ENCODE results near the gene CFAP210.

Gene CFAP210

DNA sequence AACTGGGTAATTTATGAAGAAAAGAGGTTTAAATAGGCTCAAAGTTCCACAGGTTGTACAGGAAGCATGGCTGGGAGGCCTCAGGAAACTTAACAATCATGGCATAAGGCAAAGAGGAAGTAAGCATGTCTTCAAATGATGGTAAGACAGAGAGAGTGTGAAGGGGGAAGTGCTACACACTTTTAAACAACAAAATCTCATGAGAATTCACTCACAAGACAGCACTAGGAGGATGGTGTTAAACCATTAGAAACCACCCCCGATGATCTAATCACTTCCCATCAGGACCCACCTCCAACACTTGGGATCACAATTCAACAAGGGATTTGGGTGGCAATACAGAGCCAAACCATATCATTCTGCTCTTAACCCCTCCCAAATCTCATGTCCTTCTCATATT lies 34.9 kb downstream of the CFAP210 start:
- ChIA-PET CTCF (no interaction called here), POLR2A (no interaction called here)
- TF ChIP-seq, protein P1, sequence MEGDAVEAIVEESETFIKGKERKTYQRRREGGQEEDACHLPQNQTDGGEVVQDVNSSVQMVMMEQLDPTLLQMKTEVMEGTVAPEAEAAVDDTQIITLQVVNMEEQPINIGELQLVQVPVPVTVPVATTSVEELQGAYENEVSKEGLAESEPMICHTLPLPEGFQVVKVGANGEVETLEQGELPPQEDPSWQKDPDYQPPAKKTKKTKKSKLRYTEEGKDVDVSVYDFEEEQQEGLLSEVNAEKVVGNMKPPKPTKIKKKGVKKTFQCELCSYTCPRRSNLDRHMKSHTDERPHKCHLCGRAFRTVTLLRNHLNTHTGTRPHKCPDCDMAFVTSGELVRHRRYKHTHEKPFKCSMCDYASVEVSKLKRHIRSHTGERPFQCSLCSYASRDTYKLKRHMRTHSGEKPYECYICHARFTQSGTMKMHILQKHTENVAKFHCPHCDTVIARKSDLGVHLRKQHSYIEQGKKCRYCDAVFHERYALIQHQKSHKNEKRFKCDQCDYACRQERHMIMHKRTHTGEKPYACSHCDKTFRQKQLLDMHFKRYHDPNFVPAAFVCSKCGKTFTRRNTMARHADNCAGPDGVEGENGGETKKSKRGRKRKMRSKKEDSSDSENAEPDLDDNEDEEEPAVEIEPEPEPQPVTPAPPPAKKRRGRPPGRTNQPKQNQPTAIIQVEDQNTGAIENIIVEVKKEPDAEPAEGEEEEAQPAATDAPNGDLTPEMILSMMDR (IDR thresholded peaks at IDR 0.05; ENCODE audit: control extremely low read depth, extremely low read depth, low read depth, missing control alignments) = no peak
- DNase-seq (ENCODE audit: extremely low spot score) = no peak

DNA sequence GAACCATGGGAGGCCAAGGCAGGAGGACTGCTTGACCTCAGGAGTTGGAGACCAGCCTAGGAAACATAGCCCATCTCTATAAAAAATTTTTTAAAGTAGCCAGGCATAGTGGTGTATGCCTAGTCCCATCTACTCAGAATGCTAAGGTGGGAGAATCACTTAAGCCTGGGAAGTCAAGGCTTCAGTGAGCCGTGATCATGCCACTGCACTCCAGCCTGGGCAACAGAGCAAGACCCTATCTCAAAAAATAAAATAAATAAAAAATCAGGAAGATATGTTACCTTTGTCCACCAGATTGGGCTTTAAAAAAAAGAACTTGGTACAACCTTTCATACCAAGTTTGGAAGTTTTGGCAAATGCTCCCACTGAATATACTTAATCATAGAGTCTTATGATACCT lies 35.3 kb downstream of the CFAP210 start:
- no peak for DNase-seq (ENCODE audit: extremely low spot score)
- CTCF ChIA-PET = no interaction called here
- POLR2A ChIA-PET = no interaction called here
- TF ChIP-seq, protein P1 (IDR thresholded peaks at IDR 0.05; ENCODE audit: control extremely low read depth, extremely low read depth, low read depth, missing control alignments) = no peak

DNA sequence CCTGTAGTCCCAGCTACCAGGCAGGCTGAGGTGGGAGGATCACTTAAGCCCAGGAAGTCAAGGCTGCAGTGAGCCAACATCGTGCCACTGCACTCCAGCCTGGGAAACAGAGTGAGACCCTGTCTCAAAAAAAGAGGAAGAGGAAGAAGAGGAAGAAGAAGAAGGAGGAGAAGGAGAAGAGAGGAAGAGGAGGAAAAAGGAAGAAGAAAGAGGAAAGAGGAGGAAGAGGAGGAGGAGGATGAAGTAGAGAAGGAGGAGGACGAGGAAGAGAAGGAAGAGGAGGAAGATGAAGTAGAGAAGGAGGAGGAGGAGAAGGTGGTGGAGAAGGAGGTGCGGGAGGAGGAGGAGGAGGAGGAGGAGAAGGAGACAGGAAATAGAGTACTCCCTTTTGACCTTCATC lies 38.0 kb downstream of the CFAP210 start:
- CTCF ChIA-PET = interaction anchor here (1.1 to 1.3 kb wide), 2 partner anchors 14 to 32 kb away, joined by 3 read pairs; no protein-coding TSS in a partner anchor
- TF ChIP-seq, protein P1 (IDR thresholded peaks at IDR 0.05; ENCODE audit: control extremely low read depth, extremely low read depth, low read depth, missing control alignments) = no peak
- DNase-seq (ENCODE audit: extremely low spot score) = no peak
- POLR2A ChIA-PET = no interaction called here

DNA sequence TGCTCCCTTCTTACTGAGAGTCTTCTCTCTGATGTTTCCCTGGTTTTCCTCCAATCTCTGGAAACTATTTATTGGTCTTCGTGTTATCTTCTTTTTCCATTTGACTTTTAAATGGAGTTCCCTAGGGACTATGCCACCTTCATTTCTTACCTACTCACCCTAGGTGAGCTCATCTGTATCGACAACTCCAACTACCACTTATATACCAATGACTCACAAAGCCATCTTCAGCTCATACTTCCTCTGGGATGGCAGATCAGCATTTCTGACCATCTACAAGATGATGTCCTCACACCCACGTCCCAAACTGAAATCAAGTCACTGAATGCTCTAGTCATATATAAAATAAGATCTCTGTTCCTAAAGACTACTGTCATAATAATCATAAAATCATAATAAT lies 40.6 kb downstream of the CFAP210 start:
- CTCF ChIA-PET = no interaction called here
- DNase-seq (ENCODE audit: extremely low spot score) = no peak
- TF ChIP-seq, protein P1 (IDR thresholded peaks at IDR 0.05; ENCODE audit: control extremely low read depth, extremely low read depth, low read depth, missing control alignments) = no peak
- POLR2A ChIA-PET = no interaction called here

DNA sequence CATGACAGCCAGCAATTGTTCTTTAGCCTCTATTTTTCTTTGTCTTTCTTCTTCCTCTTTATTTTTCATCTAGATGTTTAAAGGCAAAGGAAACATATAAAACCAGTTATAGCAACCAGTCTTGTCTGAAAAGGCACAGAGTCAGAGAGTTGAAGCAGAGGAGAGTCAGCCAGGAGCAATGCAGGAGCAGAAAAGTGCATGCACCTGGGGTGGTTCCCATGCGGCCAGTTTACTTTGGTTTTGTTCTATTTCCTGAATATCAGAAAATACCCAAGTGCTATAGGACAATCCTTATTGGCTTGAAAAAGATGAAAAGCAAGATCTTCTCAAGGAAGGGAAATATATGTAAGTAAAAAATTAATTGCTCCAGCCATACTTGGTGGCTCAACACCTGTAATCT lies 44.9 kb downstream of the CFAP210 start:
- CTCF ChIA-PET = no interaction called here
- no peak for DNase-seq (ENCODE audit: extremely low spot score)
- POLR2A ChIA-PET = no interaction called here
- TF ChIP-seq, protein P1 (IDR thresholded peaks at IDR 0.05; ENCODE audit: control extremely low read depth, extremely low read depth, low read depth, missing control alignments) = no peak

DNA sequence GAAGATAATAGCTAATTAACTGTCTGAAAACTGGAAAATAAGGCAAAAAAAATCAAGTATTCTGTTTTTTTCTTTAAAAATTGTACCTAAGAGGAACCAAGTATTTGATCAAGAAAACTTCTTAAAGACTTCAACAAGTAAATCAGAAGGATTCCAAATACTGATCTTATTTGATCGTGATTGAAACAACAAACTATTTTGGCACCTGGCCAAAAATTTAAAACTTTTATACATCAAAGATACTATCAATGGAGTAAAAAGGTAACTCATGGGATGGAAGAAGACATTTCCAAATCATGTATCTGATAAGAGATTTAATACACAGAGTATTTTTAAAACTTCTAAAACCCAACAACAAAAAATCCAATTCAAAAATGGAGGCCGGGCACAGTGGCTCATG lies 46.7 kb downstream of the CFAP210 start:
- no peak for DNase-seq (ENCODE audit: extremely low spot score)
- TF ChIP-seq, protein P1 (IDR thresholded peaks at IDR 0.05; ENCODE audit: control extremely low read depth, extremely low read depth, low read depth, missing control alignments) = no peak
- ChIA-PET CTCF (no interaction called here), POLR2A (no interaction called here)

DNA sequence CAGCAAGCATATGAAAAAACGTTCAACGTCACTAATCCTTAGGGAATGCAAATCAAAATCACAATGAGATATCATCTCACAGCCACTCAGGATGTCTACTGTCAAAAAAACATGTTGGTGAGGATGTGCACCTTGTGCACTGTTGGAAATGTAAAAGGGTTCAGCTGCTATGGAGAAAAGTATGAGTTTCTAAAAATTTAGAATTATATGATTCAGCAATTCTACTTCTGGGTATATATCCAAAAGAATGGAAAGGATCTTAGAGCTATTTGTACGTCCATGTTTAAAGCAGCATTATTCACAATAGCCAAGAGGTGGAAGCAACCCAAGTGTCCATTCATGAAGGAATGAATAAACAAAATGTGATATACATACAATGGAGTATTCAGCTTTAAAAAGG lies 50.0 kb downstream of the CFAP210 start:
- ChIA-PET CTCF (no interaction called here), POLR2A (no interaction called here)
- TF ChIP-seq, protein P1 (IDR thresholded peaks at IDR 0.05; ENCODE audit: control extremely low read depth, extremely low read depth, low read depth, missing control alignments) = no peak
- no peak for DNase-seq (ENCODE audit: extremely low spot score)

Measured in GM10248 (cell line).